HFFc6 (cell line): Measurements from ENCODE around the gene TMEM192. TPM values are rescaled to one million over a fixed set of nuclear protein-coding genes. Genes with fewer than 3 reads are reported as not detected.
"Not testable (repeated sequence)": the region's sequence is repeated elsewhere in the genome, so short reads cannot be mapped to it uniquely, and the experiment has no call there.

ENCODE experiments used
- DNase-seq: peaks from one replicate; pipeline ENCODE4 v3.0.0-alpha.2; 2018
- H3K27ac Mint-ChIP-seq: 2 replicates; pipeline ENCODE4 v1.8.0; 2020; ENCODE audit warnings: mild to moderate bottlenecking, mixed read lengths
- H3K27me3 Mint-ChIP-seq: 2 replicates; pipeline ENCODE4 v1.8.0; 2021; ENCODE audit warnings: mild to moderate bottlenecking, moderate library complexity, mixed read lengths; ENCODE audit not compliant: insufficient read depth
- H3K36me3 Mint-ChIP-seq: 2 replicates; pipeline ENCODE4 v1.8.0; 2021; ENCODE audit warnings: low read depth, mixed read lengths
- H3K4me1 Mint-ChIP-seq: 2 replicates; pipeline ENCODE4 v1.8.0; 2020; ENCODE audit warnings: low read depth, mixed read lengths
- H3K4me3 Mint-ChIP-seq: 2 replicates; pipeline ENCODE4 v1.8.0; 2020; ENCODE audit warnings: mild to moderate bottlenecking, moderate library complexity, mixed read lengths
- H3K9me3 Mint-ChIP-seq: 2 replicates; pipeline ENCODE4 v1.8.0; 2020; ENCODE audit warnings: mild to moderate bottlenecking, mixed read lengths
- CTCF ChIP-seq: fragments of 200-600 bp; sonication (generic); IDR thresholded peaks from 2 replicates; pipeline ENCODE4 v1.5.0; 2021; ENCODE audit warnings: antibody characterized with exemption, mild to moderate bottlenecking
- total RNA-seq, 6 experiments: library from RNA; stranded (reverse); fragmentation: NEBNext Ultra II Directional; extraction: Animal tissue kit (Norgen Biotek cat#: 25700); gene quantifications; 2 replicates in 1 of 6; 3 replicates in 5 of 6; pipeline ENCODE4 v1.2.3, GENCODE V29; 2021

Gene TMEM192
- total RNA-seq, 6 experiments from 2014 or later: 11.5 to 16.3 (median 15.7) TPM

- peak overlapping the region; percentile 98 for H3K4me3 Mint-ChIP-seq
- no peak for TF ChIP-seq CTCF
- H3K4me1 Mint-ChIP-seq: peaks cover 21% of the 10 kb centered on the region
- H3K9me3 Mint-ChIP-seq: no peaks in the 10 kb centered on the region
- H3K27me3 Mint-ChIP-seq: peaks cover 12% of the 10 kb centered on the region
- peak overlapping the region; percentile 85 for H3K27ac Mint-ChIP-seq
- no peak for DNase-seq
- H3K36me3 Mint-ChIP-seq: no peaks in the 10 kb centered on the region
Measured at GRCh38 chr4:165111906-165112367, 723 bp downstream of the TMEM192 start.

- Mint-ChIP-seq H3K9me3 (no peaks in the 10 kb centered on the region), H3K4me3 (no peak overlapping the region), H3K4me1 (peaks cover 4% of the 10 kb centered on the region), H3K27me3 (no peaks in the 10 kb centered on the region), H3K36me3 (no peaks in the 10 kb centered on the region), H3K27ac (no peak overlapping the region)
- TF ChIP-seq CTCF: no peak
- DNase-seq: no peak
Measured at GRCh38 chr4:165106518-165106917, 6.1 kb downstream of the TMEM192 start.

- no peaks in the 10 kb centered on the region for H3K27me3 Mint-ChIP-seq
- no peak overlapping the region for H3K4me3 Mint-ChIP-seq
- H3K27ac Mint-ChIP-seq: no peak overlapping the region
- H3K4me1 Mint-ChIP-seq: no peaks in the 10 kb centered on the region
- H3K9me3 Mint-ChIP-seq: no peaks in the 10 kb centered on the region
- no peak for TF ChIP-seq CTCF
- no peaks in the 10 kb centered on the region for H3K36me3 Mint-ChIP-seq
- no peak for DNase-seq
Measured at GRCh38 chr4:165101641-165102040, 11.0 kb downstream of the TMEM192 start.

GRCh38 chr4:165096776-165097175 lies 15.9 kb downstream of the TMEM192 start:
- H3K27me3 Mint-ChIP-seq: no peaks in the 10 kb centered on the region
- peak; percentile 77 for TF ChIP-seq CTCF
- peak; percentile 21 for DNase-seq
- H3K27ac Mint-ChIP-seq: no peak overlapping the region
- H3K9me3 Mint-ChIP-seq: no peaks in the 10 kb centered on the region
- H3K36me3 Mint-ChIP-seq: no peaks in the 10 kb centered on the region
- no peak overlapping the region for H3K4me3 Mint-ChIP-seq
- no peaks in the 10 kb centered on the region for H3K4me1 Mint-ChIP-seq

GRCh38 chr4:165095291-165095690 lies 17.4 kb downstream of the TMEM192 start:
- no peaks in the 10 kb centered on the region for H3K4me1 Mint-ChIP-seq
- H3K9me3 Mint-ChIP-seq: no peaks in the 10 kb centered on the region
- TF ChIP-seq CTCF: no peak
- no peak overlapping the region for H3K27ac Mint-ChIP-seq
- H3K27me3 Mint-ChIP-seq: no peaks in the 10 kb centered on the region; the same call in 1 of the 2 replicates
- DNase-seq: no peak
- no peaks in the 10 kb centered on the region for H3K36me3 Mint-ChIP-seq
- H3K4me3 Mint-ChIP-seq: no peak overlapping the region

- no peak overlapping the region for H3K4me3 Mint-ChIP-seq
- H3K4me1 Mint-ChIP-seq: no peaks in the 10 kb centered on the region
- H3K27me3 Mint-ChIP-seq: no peaks in the 10 kb centered on the region; the same call in 1 of the 2 replicates
- no peak overlapping the region for H3K27ac Mint-ChIP-seq
- TF ChIP-seq CTCF: no peak
- H3K36me3 Mint-ChIP-seq: no peaks in the 10 kb centered on the region
- DNase-seq: no peak
- no peaks in the 10 kb centered on the region for H3K9me3 Mint-ChIP-seq
Measured at GRCh38 chr4:165094873-165095272, 17.8 kb downstream of the TMEM192 start.

- not testable (repeated sequence) for H3K27ac Mint-ChIP-seq, H3K4me1 Mint-ChIP-seq, H3K27me3 Mint-ChIP-seq, H3K9me3 Mint-ChIP-seq, H3K4me3 Mint-ChIP-seq, DNase-seq, H3K36me3 Mint-ChIP-seq
Measured at GRCh38 chr4:165092187-165092586, 20.5 kb downstream of the TMEM192 start.
